ENCODE results near the gene GRIK4. TPM values are rescaled to one million over a fixed set of nuclear protein-coding genes. Genes with fewer than 3 reads are reported as not detected.
"Not testable (repeated sequence)": the region's sequence is repeated elsewhere in the genome, so short reads cannot be mapped to it uniquely, and the experiment has no call there.

The GRIK4 gene
- total RNA-seq, 2 experiments from 2014 or later: 0.06 TPM; not detected in 1

DNA sequence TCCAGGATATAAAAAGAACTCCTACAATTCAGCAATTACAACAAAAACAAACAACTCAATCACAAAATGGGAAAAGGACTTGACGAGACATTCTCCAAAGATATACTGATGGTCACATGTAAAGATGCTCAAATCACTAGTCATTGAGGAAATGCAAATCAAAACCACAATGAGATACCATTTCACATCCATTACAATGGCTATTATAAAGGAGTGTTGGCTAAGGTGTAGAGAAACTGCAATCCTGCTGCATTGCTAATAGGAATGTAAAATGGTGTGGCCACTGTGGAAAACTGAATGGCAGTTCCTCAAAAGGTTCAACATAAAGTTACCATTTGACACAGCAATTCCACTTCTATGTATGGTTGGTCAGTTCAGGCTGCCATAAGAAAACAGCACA is 500.5 kb downstream of the GRIK4 start:
- intact Hi-C loops (cut with micrococcal nuclease; ENCODE audit: unreplicated experiment): no loop called here
- H3K4me2 ChIP-seq (ENCODE audit: low read length): no peak overlapping the region
- H3K4me3 ChIP-seq (ENCODE audit: low read depth, low read length, poor library complexity, severe bottlenecking): no peak overlapping the region
- H3K4me1 ChIP-seq (ENCODE audit: insufficient read depth, low read length, poor library complexity, severe bottlenecking): no peaks in the 10 kb centered on the region
- H4K20me1 ChIP-seq (ENCODE audit: insufficient read depth, low read length): no peaks in the 10 kb centered on the region
- ChIA-PET CTCF (ENCODE audit: unreplicated experiment) (no interaction called here), POLR2A (interaction anchor here (0.6 kb wide), 1 partner anchor 322 kb away, joined by 3 read pairs; no protein-coding TSS in a partner anchor)
- H3K27ac ChIP-seq (ENCODE audit: low read depth, low read length, poor library complexity, severe bottlenecking): no peak overlapping the region
- no peaks in the 10 kb centered on the region for H3K9me3 ChIP-seq (ENCODE audit: low read length)
- no peaks in the 10 kb centered on the region for H3K9me2 ChIP-seq (ENCODE audit: insufficient read depth, low read length)
- no peak overlapping the region for H2AFZ ChIP-seq (ENCODE audit: low read length)
- no peaks in the 10 kb centered on the region for H3K79me2 ChIP-seq (ENCODE audit: insufficient read depth, low read depth, low read length)
- DNase-seq (ENCODE audit: low spot score): no peak
- no peaks in the 10 kb centered on the region for H3K36me3 ChIP-seq (ENCODE audit: insufficient read depth, low read length)
- TF ChIP-seq CTCF (conservative IDR thresholded peaks at IDR 0.05; ENCODE audit: low read length) (no peak), EZH2phosphoT487 (IDR thresholded peaks at IDR 0.05; ENCODE audit: borderline replicate concordance, low read depth, low read length) (no peak)
- BruUV-seq (replicated peaks): no TSS peak

DNA sequence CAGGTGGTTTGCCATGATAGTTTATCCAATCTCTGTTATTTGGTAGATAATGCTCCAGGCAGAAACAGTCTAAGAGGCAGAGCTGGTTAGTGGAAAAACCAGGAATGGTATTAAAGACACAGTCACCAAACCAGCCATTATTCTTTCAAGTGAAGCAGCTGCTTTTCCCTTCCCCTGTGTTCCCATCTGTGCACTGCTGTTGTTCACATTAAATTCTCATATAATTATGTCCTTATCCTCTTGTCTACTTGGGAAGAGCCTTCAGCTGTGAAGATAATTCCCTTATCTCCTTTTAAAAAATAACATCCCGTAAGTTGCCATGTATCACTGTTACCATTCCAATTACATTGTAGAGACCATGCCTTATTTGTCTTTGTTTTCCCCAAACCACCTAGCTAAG is 507.2 kb downstream of the GRIK4 start:
- BruUV-seq (replicated peaks): no TSS peak

GRCh38 chr11:121021718-121022117 is 510.2 kb downstream of the GRIK4 start:
- H4K20me1 ChIP-seq (ENCODE audit: insufficient read depth, low read length); DNase-seq (ENCODE audit: low spot score); CTCF ChIA-PET (ENCODE audit: unreplicated experiment); H3K27ac ChIP-seq (ENCODE audit: low read depth, low read length, poor library complexity, severe bottlenecking); H2AFZ ChIP-seq (ENCODE audit: low read length); intact Hi-C loops (cut with micrococcal nuclease; ENCODE audit: unreplicated experiment); BruUV-seq (replicated peaks); H3K9me3 ChIP-seq (ENCODE audit: low read length); POLR2A ChIA-PET; H3K4me2 ChIP-seq (ENCODE audit: low read length); H3K4me3 ChIP-seq (ENCODE audit: low read depth, low read length, poor library complexity, severe bottlenecking); H3K9me2 ChIP-seq (ENCODE audit: insufficient read depth, low read length); H3K36me3 ChIP-seq (ENCODE audit: insufficient read depth, low read length): not testable (repeated sequence)
- H3K79me2 ChIP-seq (ENCODE audit: insufficient read depth, low read depth, low read length): peaks cover 14% of the 10 kb centered on the region; the same call in 1 of the 2 replicates
- H3K4me1 ChIP-seq (ENCODE audit: insufficient read depth, low read length, poor library complexity, severe bottlenecking): peaks cover 12% of the 10 kb centered on the region

More for the DNA sequence above, 507.2 kb downstream of the GRIK4 start:
- intact Hi-C loops (cut with micrococcal nuclease; ENCODE audit: unreplicated experiment): no loop called here
- Histone ChIP-seq H3K9me3 (ENCODE audit: low read length) (no peaks in the 10 kb centered on the region), H3K4me1 (ENCODE audit: insufficient read depth, low read length, poor library complexity, severe bottlenecking) (peaks cover 4% of the 10 kb centered on the region), H3K36me3 (ENCODE audit: insufficient read depth, low read length) (no peaks in the 10 kb centered on the region), H3K9me2 (ENCODE audit: insufficient read depth, low read length) (no peaks in the 10 kb centered on the region), H4K20me1 (ENCODE audit: insufficient read depth, low read length) (no peaks in the 10 kb centered on the region), H3K4me2 (ENCODE audit: low read length) (no peak overlapping the region), H2AFZ (ENCODE audit: low read length) (no peak overlapping the region), H3K27ac (ENCODE audit: low read depth, low read length, poor library complexity, severe bottlenecking) (no peak overlapping the region), H3K4me3 (ENCODE audit: low read depth, low read length, poor library complexity, severe bottlenecking) (no peak overlapping the region), H3K79me2 (ENCODE audit: insufficient read depth, low read depth, low read length) (no peaks in the 10 kb centered on the region)
- DNase-seq (ENCODE audit: low spot score): no peak
- TF ChIP-seq EZH2phosphoT487 (IDR thresholded peaks at IDR 0.05; ENCODE audit: borderline replicate concordance, low read depth, low read length) (no peak), CTCF (conservative IDR thresholded peaks at IDR 0.05; ENCODE audit: low read length) (no peak)
- POLR2A ChIA-PET: interaction anchor here (0.6 kb wide), 1 partner anchor 685 kb away, joined by 3 read pairs; no protein-coding TSS in a partner anchor
- CTCF ChIA-PET (ENCODE audit: unreplicated experiment): interaction anchor here (0.6 kb wide), 1 partner anchor 215 kb away, joined by 3 read pairs; no protein-coding TSS in a partner anchor

Data from OCI-LY7 (cell line).